MCF 10A (cell line): Measurements from ENCODE around the gene XYLB. TPM values are rescaled to one million over a fixed set of nuclear protein-coding genes. Genes with fewer than 3 reads are reported as not detected.

Experiments
- BruUV-seq: library from RNA; stranded (reverse); fragments of 400-500 nt; replicated peaks from 2 replicates; lab custom pipeline; 2021; lab: Mats Ljungman, UMichigan
- CTCF ChIA-PET: fragments of 300-600 bp; sonication (Branson Sonifier 250); formaldehyde crosslinking; extraction: SDS; loops from one replicate; lab custom pipeline; 2021; ENCODE audit warnings: antibody characterized with exemption, inconsistent platforms; lab: Yijun Ruan, JAX
- POLR2A ChIA-PET: fragments of 300-600, 350-650 bp; sonication (Branson Sonifier 250); formaldehyde crosslinking; extraction: SDS; loops from one replicate; lab custom pipeline; 2020; ENCODE audit warnings: antibody characterized with exemption, inconsistent platforms; lab: Yijun Ruan, JAX
- DNase-seq: peaks from one replicate; pipeline ENCODE4 v3.0.0-alpha.2; 2018; ENCODE audit not compliant: unreplicated experiment
- H3K27ac Mint-ChIP-seq: one replicate; pipeline ENCODE4 v1.8.0; 2022; ENCODE audit warnings: mild to moderate bottlenecking, low read depth, mixed read lengths; ENCODE audit not compliant: unreplicated experiment
- H3K27me3 Mint-ChIP-seq: one replicate; pipeline ENCODE4 v1.8.0; 2022; ENCODE audit warnings: mixed read lengths; ENCODE audit not compliant: insufficient read depth, unreplicated experiment
- H3K36me3 Mint-ChIP-seq: one replicate; pipeline ENCODE4 v1.8.0; 2022; ENCODE audit warnings: mild to moderate bottlenecking, moderate library complexity, mixed read lengths; ENCODE audit not compliant: insufficient read depth, unreplicated experiment
- H3K4me1 Mint-ChIP-seq: one replicate; pipeline ENCODE4 v1.8.0; 2022; ENCODE audit warnings: mixed read lengths; ENCODE audit not compliant: insufficient read depth, unreplicated experiment
- H3K4me3 Mint-ChIP-seq: one replicate; pipeline ENCODE4 v1.8.0; 2022; ENCODE audit warnings: mild to moderate bottlenecking, moderate library complexity, mixed read lengths; ENCODE audit not compliant: unreplicated experiment
- H3K9me3 Mint-ChIP-seq: one replicate; pipeline ENCODE4 v1.8.0; 2022; ENCODE audit warnings: mixed read lengths; ENCODE audit not compliant: unreplicated experiment
- CTCF ChIP-seq: fragments of 200-600 bp; IDR thresholded peaks from one replicate; pipeline ENCODE4 v1.8.0; 2022; ENCODE audit warnings: antibody characterized with exemption, mild to moderate bottlenecking; ENCODE audit not compliant: unreplicated experiment
- intact Hi-C: fragments of 100-400 bp; cut with micrococcal nuclease; formaldehyde crosslinking; loops from 2 replicates; pipeline ENCODE4 v1.14.1; 2022
- total RNA-seq: library from RNA; stranded (reverse); gene quantifications from 2 replicates; pipeline ENCODE4 v1.2.3, GENCODE V29; 2022

Gene XYLB
- total RNA-seq, 1 experiment from 2014 or later = 6.6 TPM

GRCh38 chr3:38370149-38370548 is 23.6 kb downstream of the XYLB start:
- intact Hi-C loops = no loop called here
- CTCF ChIA-PET = interaction anchor here (0.5 to 2.7 kb wide), 6 partner anchors 9 to 238 kb away, joined by 3 to 12 read pairs (median 3); partner anchors contain the start of gene XYLB
- Mint-ChIP-seq H3K27me3 (no peaks in the 10 kb centered on the region), H3K9me3 (no peaks in the 10 kb centered on the region), H3K27ac (no peak overlapping the region), H3K4me3 (no peak overlapping the region), H3K36me3 (peaks cover 36% of the 10 kb centered on the region), H3K4me1 (no peaks in the 10 kb centered on the region)
- TF ChIP-seq CTCF = no peak
- no peak for DNase-seq
- no TSS peak for BruUV-seq
- POLR2A ChIA-PET = no interaction called here

GRCh38 chr3:38370861-38371260 is 24.3 kb downstream of the XYLB start:
- POLR2A ChIA-PET = no interaction called here
- DNase-seq = no peak
- Mint-ChIP-seq H3K9me3 (no peaks in the 10 kb centered on the region), H3K4me1 (no peaks in the 10 kb centered on the region), H3K27ac (no peak overlapping the region), H3K27me3 (no peaks in the 10 kb centered on the region), H3K4me3 (no peak overlapping the region), H3K36me3 (peaks cover 36% of the 10 kb centered on the region)
- TF ChIP-seq CTCF = no peak
- BruUV-seq = no TSS peak
- intact Hi-C loops = no loop called here
- CTCF ChIA-PET = interaction anchor here (0.6 kb wide), 1 partner anchor 24 kb away, joined by 4 read pairs; no protein-coding TSS in a partner anchor

GRCh38 chr3:38371541-38372213 is 25.1 kb downstream of the XYLB start:
- intact Hi-C loops = no loop called here
- H3K4me3 Mint-ChIP-seq = no peak overlapping the region
- TF ChIP-seq CTCF = no peak
- DNase-seq = no peak
- no TSS peak for BruUV-seq
- POLR2A ChIA-PET = no interaction called here
- no peaks in the 10 kb centered on the region for H3K4me1 Mint-ChIP-seq
- no peaks in the 10 kb centered on the region for H3K27me3 Mint-ChIP-seq
- H3K9me3 Mint-ChIP-seq = no peaks in the 10 kb centered on the region
- CTCF ChIA-PET = interaction anchor here (0.6 to 1.1 kb wide), 4 partner anchors 8 to 117 kb away, joined by 3 to 4 read pairs (median 3); no protein-coding TSS in a partner anchor
- no peak overlapping the region for H3K27ac Mint-ChIP-seq
- H3K36me3 Mint-ChIP-seq = peaks cover 36% of the 10 kb centered on the region

DNA sequence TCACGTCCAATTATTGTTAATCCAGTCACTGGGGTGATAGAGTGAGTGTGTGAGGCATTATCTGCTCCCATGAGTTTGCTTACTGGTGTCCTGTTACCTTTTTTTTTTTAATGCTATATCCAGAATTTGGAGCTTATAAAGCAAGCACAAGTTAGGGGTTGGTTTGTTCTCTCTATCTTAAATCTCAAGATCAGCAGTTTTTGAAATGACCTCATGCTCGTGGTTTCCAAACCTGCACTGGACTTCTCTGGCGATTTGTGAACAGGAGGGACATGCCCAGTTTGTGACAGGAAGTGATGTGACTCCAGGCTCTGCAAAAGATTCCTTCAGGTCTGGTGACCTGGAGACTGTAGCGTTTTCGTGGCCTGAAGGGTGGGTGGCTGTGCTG is 25.6 kb downstream of the XYLB start:
- CTCF ChIA-PET = interaction anchor here (0.7 to 1.1 kb wide), 3 partner anchors 8 to 116 kb away, joined by 3 read pairs; no protein-coding TSS in a partner anchor
- POLR2A ChIA-PET = no interaction called here
- intact Hi-C loops = no loop called here
- H3K4me3 Mint-ChIP-seq = no peak overlapping the region
- TF ChIP-seq CTCF = no peak
- no TSS peak for BruUV-seq
- H3K36me3 Mint-ChIP-seq = peaks cover 36% of the 10 kb centered on the region
- H3K9me3 Mint-ChIP-seq = no peaks in the 10 kb centered on the region
- no peak for DNase-seq
- no peaks in the 10 kb centered on the region for H3K27me3 Mint-ChIP-seq
- no peaks in the 10 kb centered on the region for H3K4me1 Mint-ChIP-seq
- H3K27ac Mint-ChIP-seq = no peak overlapping the region
